GM12878 (cell line): ENCODE data around the gene GPR107. TPM values are rescaled to one million over a fixed set of nuclear protein-coding genes. Genes with fewer than 3 reads are reported as not detected.
A peak's percentile ranks its signal among the peaks of the same experiment; 100 is the strongest.

Experiments
- ATAC-seq: fragments of 200-7000 bp; cut with Tn5 transposase; 3 replicates; pipeline ENCODE4 v1.9.1; 2020; ENCODE audit warnings: mild to moderate bottlenecking, moderate library complexity
- BruUV-seq: library from RNA; stranded (reverse); fragments of 400-500 nt; replicated peaks from 2 replicates; lab custom pipeline; 2021; lab: Mats Ljungman, UMichigan
- CTCF ChIA-PET: fragments of 300-600 bp; sonication (Branson Sonifier 250); formaldehyde crosslinking; extraction: SDS; loops from one replicate; lab custom pipeline; 2021; ENCODE audit warnings: inconsistent platforms; lab: Yijun Ruan, JAX
- POLR2A ChIA-PET: fragments of 350-600 bp; formaldehyde crosslinking; extraction: SDS; loops from one replicate; lab custom pipeline; 2021; ENCODE audit warnings: inconsistent platforms; lab: Charles Lee
- RAD21 ChIA-PET: fragments of 300-600 bp; sonication (Branson Sonifier 250); formaldehyde crosslinking; loops from one replicate; lab custom pipeline; 2023; ENCODE audit warnings: antibody characterized with exemption; ENCODE audit not compliant: unreplicated experiment; lab: Charles Lee
- SMC1A ChIA-PET: fragments of 300-600 bp; sonication (Branson Sonifier 250); formaldehyde crosslinking; loops from one replicate; lab custom pipeline; 2023; ENCODE audit not compliant: unreplicated experiment, uncharacterized antibody; lab: Charles Lee
- DNase-seq: peaks from one replicate; pipeline ENCODE4 v3.0.0-alpha.2; 2011; ENCODE audit warnings: low read depth, low spot score
- FAIRE-seq: peaks from 3 replicates; lab custom pipeline; 2011; peaks lifted over from hg19 to GRCh38; lab: Jason Lieb, UNC
- H2AFZ ChIP-seq: 2 replicates; pipeline ENCODE4 v1.6.0; 2011; ENCODE audit warnings: low read depth, low read length, control low read depth; ENCODE audit not compliant: control insufficient read depth
- H3K27ac ChIP-seq: 2 replicates; pipeline ENCODE4 v1.5.1; 2011; ENCODE audit warnings: control low read depth; ENCODE audit not compliant: control insufficient read depth, insufficient read depth
- H3K27me3 ChIP-seq, 2 experiments: replicated peaks in 1 of 2; 2 replicates each; pipeline versions ENCODE4 v1.6.0 to v1.6.1; 2011; ENCODE audit warnings: low read length in 1 of 2; ENCODE audit not compliant: control insufficient read depth in 2 of 2, insufficient read depth in 2 of 2
- H3K36me3 ChIP-seq, 2 experiments: 2 replicates each; pipeline ENCODE4 v1.5.1; 2011; ENCODE audit warnings: low read length in 1 of 2; ENCODE audit not compliant: control insufficient read depth in 2 of 2, insufficient read depth in 2 of 2
- H3K4me1 ChIP-seq: 2 replicates; pipeline ENCODE4 v1.6.1; 2011; ENCODE audit warnings: mild to moderate bottlenecking, low read length, moderate library complexity, mixed read lengths; ENCODE audit not compliant: control insufficient read depth, insufficient read depth
- H3K4me2 ChIP-seq: 2 replicates; pipeline ENCODE4 v1.6.0; 2011; ENCODE audit warnings: control low read depth; ENCODE audit not compliant: control insufficient read depth, insufficient read depth
- H3K4me3 ChIP-seq: fragments of 200-600 bp; sonication (generic); 2 replicates; pipeline ENCODE4 v1.5.1; 2016
- H3K79me2 ChIP-seq: 2 replicates; pipeline ENCODE4 v1.6.0; 2011; ENCODE audit warnings: low read length; ENCODE audit not compliant: control insufficient read depth, insufficient read depth
- H3K9ac ChIP-seq: 2 replicates; pipeline ENCODE4 v1.8.0; 2011; ENCODE audit warnings: low read length, control low read depth, mixed read lengths; ENCODE audit not compliant: control insufficient read depth, insufficient read depth
- H3K9me3 ChIP-seq: replicated peaks from 3 replicates; pipeline ENCODE4 v1.5.1; 2011; ENCODE audit warnings: mild to moderate bottlenecking, low read length; ENCODE audit not compliant: control insufficient read depth, insufficient read depth
- H4K20me1 ChIP-seq: 2 replicates; pipeline ENCODE4 v1.6.0; 2011; ENCODE audit not compliant: control insufficient read depth, insufficient read depth
- JUNB ChIP-seq: IDR thresholded peaks from 2 replicates; pipeline ENCODE4 v1.6.1; 2016; ENCODE audit warnings: antibody characterized with exemption, mild to moderate bottlenecking
- NFIC ChIP-seq: IDR thresholded peaks from 2 replicates; pipeline ENCODE4 v1.6.1; 2012; ENCODE audit warnings: low read depth, mild to moderate bottlenecking, inconsistent platforms, low read length, moderate library complexity
- NR2F1 ChIP-seq: fragments of 450-650 bp; conservative IDR thresholded peaks from 2 replicates; pipeline ENCODE4 v1.6.1; 2017; ENCODE audit warnings: mild to moderate bottlenecking
- ZNF217 ChIP-seq: fragments of 450-650 bp; IDR thresholded peaks from 2 replicates; pipeline ENCODE4 v1.6.1; 2017; ENCODE audit warnings: antibody characterized with exemption, mild to moderate bottlenecking
- WGBS: methylation state at CpG from one replicate; pipeline ENCODE4 v1.1.6; 2016; ENCODE audit warnings: low lambda C conversion rate; ENCODE audit not compliant: insufficient replicate concordance, insufficient coverage; ENCODE audit errors: missing lambda C conversion rate; 5-methylcytosine and 5-hydroxymethylcytosine counted together
- in situ Hi-C: fragments of 300-500 bp; cut with MboI; formaldehyde crosslinking; loops from 9 replicates; pipeline ENCODE4 v1.14.3; 2018; ENCODE audit warnings: mixed read lengths
- intact Hi-C: fragments of 100-400 bp; cut with micrococcal nuclease; formaldehyde crosslinking; loops from one replicate; pipeline ENCODE4 v1.14.2; 2022; ENCODE audit not compliant: unreplicated experiment
- polyA plus RNA-seq, 11 experiments: library from polyadenylated mRNA; depleted of rRNA in 4 of 11; unstranded in 6 of 11; stranded (reverse) in 5 of 11; fragments of >200 nt; fragmentation: Nextera tagmentation in 4 of 11; fragmentation: Illumina TruSeq in 1 of 11; extraction: Ambion mirVana in 4 of 11; extraction: Trizol in 1 of 11; gene quantifications; 1 replicate in 1 of 11; 2 replicates in 10 of 11; pipeline versions ENCODE4 v1.2.1 to v1.2.3, GENCODE V29; 2011 to 2016; ENCODE audit warnings: inconsistent platforms in 2 of 11, missing spikeins in 2 of 11, low read depth in 1 of 11
- total RNA-seq, 4 experiments: library from RNA; depleted of rRNA in 3 of 4; stranded (reverse); fragments of >200 nt in 3 of 4; fragmentation: Illumina TruSeq in 1 of 4; extraction: Trizol in 1 of 4; gene quantifications; 2 replicates each; pipeline versions ENCODE4 v1.2.1 to v1.2.3, GENCODE V29; 2013 to 2021
- TF ChIP-seq, protein P1 (sequence below): IDR thresholded peaks from 2 replicates; pipeline ENCODE4 v1.6.1; 2012; ENCODE audit warnings: low read depth, low read length, improper control_type of control experiment
- TF ChIP-seq, protein P2 (sequence below): fragments of 450-650 bp; IDR thresholded peaks from 2 replicates; pipeline ENCODE4 v1.6.1; 2016; ENCODE audit warnings: mild to moderate bottlenecking
- TF ChIP-seq, protein P3 (sequence below), 3 experiments: IDR thresholded peaks in 2 of 3; conservative IDR thresholded peaks in 1 of 3; 2 replicates each; pipeline ENCODE4 v1.5.1; 2011; ENCODE audit warnings: low read depth in 3 of 3, low read length in 3 of 3, mild to moderate bottlenecking in 3 of 3, control low read depth in 2 of 3, moderate library complexity in 2 of 3, inconsistent platforms in 1 of 3, mixed read lengths in 1 of 3; ENCODE audit not compliant: control insufficient read depth in 2 of 3, insufficient read depth in 1 of 3; ENCODE audit errors: extremely low read depth in 1 of 3

GPR107 gene
- total and polyA plus RNA-seq, 10 of the 15 experiments (the other 5 are each of a cell fraction or from before 2014, with no cell fraction given): 2.7 to 21.4 (median 10.6) TPM

DNA sequence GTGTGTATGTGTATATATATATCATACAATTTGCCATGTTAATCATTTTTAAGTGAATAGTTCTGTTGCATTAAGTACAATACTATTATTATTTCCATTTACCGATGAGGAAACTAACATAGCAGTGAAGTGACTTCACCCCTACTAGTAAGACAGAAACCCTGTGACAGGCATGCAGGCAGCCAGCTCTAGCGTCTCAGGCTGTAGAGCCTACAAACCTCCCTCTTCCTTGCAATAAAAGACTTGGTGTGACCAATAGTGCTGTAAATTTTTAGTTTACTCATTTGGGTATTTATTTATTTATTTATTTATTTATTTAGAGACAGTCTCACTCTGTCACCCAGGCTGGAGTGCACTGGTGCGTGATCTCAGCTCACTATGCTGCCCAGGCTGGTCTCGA, 35.4 kb upstream of the GPR107 start:
- 0% methylated on average over 4 of the region's 4 CpGs for WGBS
- in situ Hi-C loops: no loop called here
- BruUV-seq: no TSS peak
- FAIRE-seq: no peak
- Histone ChIP-seq H3K27me3 (no peaks in the 10 kb centered on the region), H3K4me2 (peak overlapping the region; percentile 59; the same call in 1 of the 2 replicates), H4K20me1 (no peaks in the 10 kb centered on the region; the same call in 1 of the 2 replicates), H3K4me3 (no peak overlapping the region), H3K27ac (peak overlapping the region; percentile 83), H3K36me3 (peaks cover 8 to 30% of the 10 kb centered on the region in 2 experiments), H3K4me1 (peaks cover 88% of the 10 kb centered on the region), H3K9me3 (peaks cover 8% of the 10 kb centered on the region; the same call in 2 of the 3 replicates), H3K9ac (peak overlapping the region; percentile 51), H2AFZ (no peak overlapping the region), H3K79me2 (peaks cover 98% of the 10 kb centered on the region)
- RAD21 ChIA-PET: interaction anchor here (0.6 to 17.1 kb wide), 12 partner anchors 8 to 184 kb away, joined by 3 to 418 read pairs (median 4); partner anchors contain the start of gene FNBP1
- CTCF ChIA-PET: interaction anchor here (1.0 to 3.1 kb wide), 5 partner anchors 10 to 21 kb away, joined by 3 to 12 read pairs (median 3); no protein-coding TSS in a partner anchor
- POLR2A ChIA-PET: interaction anchor here (0.6 to 10.6 kb wide), 12 partner anchors 9 to 130 kb away, joined by 3 to 270 read pairs (median 10); no protein-coding TSS in a partner anchor
- no peak for DNase-seq
- peak; percentile 26 for ATAC-seq
- intact Hi-C loops: no loop called here
- TF ChIP-seq, protein P1, sequence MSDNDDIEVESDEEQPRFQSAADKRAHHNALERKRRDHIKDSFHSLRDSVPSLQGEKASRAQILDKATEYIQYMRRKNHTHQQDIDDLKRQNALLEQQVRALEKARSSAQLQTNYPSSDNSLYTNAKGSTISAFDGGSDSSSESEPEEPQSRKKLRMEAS: no peak
- TF ChIP-seq, protein P2, sequence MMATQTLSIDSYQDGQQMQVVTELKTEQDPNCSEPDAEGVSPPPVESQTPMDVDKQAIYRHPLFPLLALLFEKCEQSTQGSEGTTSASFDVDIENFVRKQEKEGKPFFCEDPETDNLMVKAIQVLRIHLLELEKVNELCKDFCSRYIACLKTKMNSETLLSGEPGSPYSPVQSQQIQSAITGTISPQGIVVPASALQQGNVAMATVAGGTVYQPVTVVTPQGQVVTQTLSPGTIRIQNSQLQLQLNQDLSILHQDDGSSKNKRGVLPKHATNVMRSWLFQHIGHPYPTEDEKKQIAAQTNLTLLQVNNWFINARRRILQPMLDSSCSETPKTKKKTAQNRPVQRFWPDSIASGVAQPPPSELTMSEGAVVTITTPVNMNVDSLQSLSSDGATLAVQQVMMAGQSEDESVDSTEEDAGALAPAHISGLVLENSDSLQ: peak; percentile 54; the same call in 1 of the 2 replicates
- TF ChIP-seq NFIC (0 out of 2 replicates have a peak, but pooled peaks have one; percentile 8), NR2F1 (no peak), ZNF217 (0 out of 2 replicates have a peak, but pooled peaks have one; percentile 28), JUNB (0 out of 2 replicates have a peak, but pooled peaks have one; percentile 49)
- TF ChIP-seq, protein P3, sequence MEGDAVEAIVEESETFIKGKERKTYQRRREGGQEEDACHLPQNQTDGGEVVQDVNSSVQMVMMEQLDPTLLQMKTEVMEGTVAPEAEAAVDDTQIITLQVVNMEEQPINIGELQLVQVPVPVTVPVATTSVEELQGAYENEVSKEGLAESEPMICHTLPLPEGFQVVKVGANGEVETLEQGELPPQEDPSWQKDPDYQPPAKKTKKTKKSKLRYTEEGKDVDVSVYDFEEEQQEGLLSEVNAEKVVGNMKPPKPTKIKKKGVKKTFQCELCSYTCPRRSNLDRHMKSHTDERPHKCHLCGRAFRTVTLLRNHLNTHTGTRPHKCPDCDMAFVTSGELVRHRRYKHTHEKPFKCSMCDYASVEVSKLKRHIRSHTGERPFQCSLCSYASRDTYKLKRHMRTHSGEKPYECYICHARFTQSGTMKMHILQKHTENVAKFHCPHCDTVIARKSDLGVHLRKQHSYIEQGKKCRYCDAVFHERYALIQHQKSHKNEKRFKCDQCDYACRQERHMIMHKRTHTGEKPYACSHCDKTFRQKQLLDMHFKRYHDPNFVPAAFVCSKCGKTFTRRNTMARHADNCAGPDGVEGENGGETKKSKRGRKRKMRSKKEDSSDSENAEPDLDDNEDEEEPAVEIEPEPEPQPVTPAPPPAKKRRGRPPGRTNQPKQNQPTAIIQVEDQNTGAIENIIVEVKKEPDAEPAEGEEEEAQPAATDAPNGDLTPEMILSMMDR (IDR thresholded peaks at IDR 0.05 in 2 of 3, conservative IDR thresholded peaks at IDR 0.05 in 1 of 3; ENCODE audit: control insufficient read depth in 2 of 3, extremely low read depth in 1 of 3, insufficient read depth in 1 of 3, low read depth in 3 of 3, low read length in 3 of 3): no peak
- SMC1A ChIA-PET: interaction anchor here (1.2 to 28.7 kb wide), 7 partner anchors 10 to 85 kb away, joined by 3 to 763 read pairs (median 18); no protein-coding TSS in a partner anchor
